Activated T-cell treated with anti-CD3 and anti-CD28 coated beads for 4 hours (primary cell): ENCODE data around the gene LMBRD1.
"Not testable (repeated sequence)": the region's sequence is repeated elsewhere in the genome, so short reads cannot be mapped to it uniquely, and the experiment has no call there.

ENCODE experiments used
- DNase-seq: peaks from one replicate; pipeline ENCODE4 v3.0.0-alpha.2; 2020

The LMBRD1 gene

GRCh38 chr6:69732640-69733039 lies 64.2 kb downstream of the LMBRD1 start:
- no peak for DNase-seq

- DNase-seq = no peak
These were observed 64.8 kb downstream of the LMBRD1 start for GRCh38 chr6:69732045-69732444.

- DNase-seq = no peak
These were observed 66.8 kb downstream of the LMBRD1 start for GRCh38 chr6:69729870-69730449.

- DNase-seq = no peak
These were observed 74.1 kb downstream of the LMBRD1 start for GRCh38 chr6:69722683-69723082.

GRCh38 chr6:69719602-69720193 lies 77.1 kb downstream of the LMBRD1 start:
- no peak for DNase-seq

- DNase-seq = no peak
These were observed 90.1 kb downstream of the LMBRD1 start for GRCh38 chr6:69706724-69707123.

- DNase-seq = no peak
These were observed 90.9 kb downstream of the LMBRD1 start for GRCh38 chr6:69705954-69706353.

GRCh38 chr6:69704916-69705315 lies 91.9 kb downstream of the LMBRD1 start:
- DNase-seq = no peak

GRCh38 chr6:69699655-69700054 lies 97.2 kb downstream of the LMBRD1 start:
- no peak for DNase-seq

GRCh38 chr6:69696273-69696672 lies 100.5 kb downstream of the LMBRD1 start:
- DNase-seq = no peak

- DNase-seq = no peak
These were observed 103.0 kb downstream of the LMBRD1 start for GRCh38 chr6:69693762-69694161.

- no peak for DNase-seq
These were observed 105.8 kb downstream of the LMBRD1 start for GRCh38 chr6:69690986-69691385.

GRCh38 chr6:69680302-69680701 lies 116.5 kb downstream of the LMBRD1 start:
- no peak for DNase-seq

GRCh38 chr6:69673298-69673697 lies 123.5 kb downstream of the LMBRD1 start:
- DNase-seq = no peak

- no peak for DNase-seq
These were observed 127.9 kb downstream of the LMBRD1 start for GRCh38 chr6:69668916-69669315.

GRCh38 chr6:69666779-69667178 lies 130.0 kb downstream of the LMBRD1 start:
- not testable (repeated sequence) for DNase-seq

GRCh38 chr6:69665437-69665836 lies 131.4 kb downstream of the LMBRD1 start:
- no peak for DNase-seq

GRCh38 chr6:69664551-69664950 lies 132.3 kb downstream of the LMBRD1 start:
- no peak for DNase-seq

- DNase-seq = no peak
These were observed 133.6 kb downstream of the LMBRD1 start for GRCh38 chr6:69663215-69663614.

GRCh38 chr6:69650703-69651102 lies 146.1 kb downstream of the LMBRD1 start:
- no peak for DNase-seq

GRCh38 chr6:69647726-69648125 lies 149.1 kb downstream of the LMBRD1 start:
- no peak for DNase-seq

GRCh38 chr6:69643688-69644087 lies 153.1 kb downstream of the LMBRD1 start:
- DNase-seq = no peak

GRCh38 chr6:69632932-69633331 lies 163.9 kb downstream of the LMBRD1 start:
- DNase-seq = no peak

GRCh38 chr6:69631552-69632346 lies 165.1 kb downstream of the LMBRD1 start:
- no peak for DNase-seq
